ENCODE measurements around the gene MLLT10.
A peak's percentile ranks its signal among the peaks of the same experiment; 100 is the strongest.

DNA sequence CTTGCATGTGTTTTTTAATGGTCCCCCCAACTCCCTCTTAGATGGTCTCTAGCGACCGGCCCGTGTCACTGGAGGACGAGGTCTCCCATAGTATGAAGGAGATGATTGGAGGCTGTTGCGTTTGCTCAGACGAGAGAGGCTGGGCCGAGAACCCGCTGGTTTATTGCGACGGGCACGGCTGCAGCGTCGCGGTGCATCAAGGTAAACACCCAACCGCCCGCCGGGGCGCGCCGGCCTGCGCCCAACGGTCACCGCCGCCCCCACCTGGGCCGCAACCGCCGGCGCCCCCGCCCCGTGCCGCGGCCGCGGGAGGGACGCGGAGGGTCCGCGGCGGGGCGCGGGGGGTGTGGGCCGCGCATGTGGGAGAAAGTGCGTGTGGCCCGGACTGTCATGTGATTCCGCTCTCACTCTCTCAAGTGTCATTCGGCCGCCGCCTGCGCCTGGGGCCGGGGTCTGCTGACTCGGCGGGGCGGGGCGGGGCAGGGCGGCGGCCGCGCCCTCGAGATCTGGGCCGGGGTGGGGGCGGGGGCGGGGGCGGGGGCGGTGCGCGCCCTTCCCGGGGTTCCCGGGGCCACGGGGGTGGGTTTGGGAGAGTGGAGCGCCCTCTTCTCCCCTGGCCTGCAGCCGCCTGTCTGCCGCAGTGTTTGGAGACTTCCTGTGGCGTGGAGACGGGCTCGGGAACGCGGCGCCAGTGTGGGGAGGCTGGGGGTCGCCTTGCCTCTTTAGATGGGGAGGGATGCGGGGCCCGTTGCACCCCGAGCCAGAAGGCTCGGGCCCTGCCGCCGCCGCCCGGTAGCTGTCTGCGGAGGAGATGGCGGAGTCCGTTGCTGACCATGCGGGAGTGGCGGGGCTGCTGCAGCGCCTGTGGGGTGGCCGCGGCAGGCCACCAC, 817 bp downstream of the MLLT10 start:
- TF ChIP-seq FOSL1 (IDR thresholded peaks at IDR 0.05; ENCODE audit: low read depth) (no peak), POLR2AphosphoS5 (IDR thresholded peaks at IDR 0.05; ENCODE audit: low read depth, low read length) (no peak), POLR2A (IDR thresholded peaks at IDR 0.05; ENCODE audit: borderline replicate concordance, extremely low read depth, insufficient read depth, insufficient read length) (peak; percentile 23), EGR1 (IDR thresholded peaks at IDR 0.05; ENCODE audit: low read depth) (no peak), JUND (IDR thresholded peaks at IDR 0.05) (no peak), ZFX (IDR thresholded peaks at IDR 0.05) (peak; percentile 49), EZH2phosphoT487 (IDR thresholded peaks at IDR 0.05; ENCODE audit: borderline replicate concordance) (no peak), SRF (IDR thresholded peaks at IDR 0.05; ENCODE audit: low read depth) (no peak), EZH2 (IDR thresholded peaks at IDR 0.05) (no peak)
- TF ChIP-seq, protein P1, sequence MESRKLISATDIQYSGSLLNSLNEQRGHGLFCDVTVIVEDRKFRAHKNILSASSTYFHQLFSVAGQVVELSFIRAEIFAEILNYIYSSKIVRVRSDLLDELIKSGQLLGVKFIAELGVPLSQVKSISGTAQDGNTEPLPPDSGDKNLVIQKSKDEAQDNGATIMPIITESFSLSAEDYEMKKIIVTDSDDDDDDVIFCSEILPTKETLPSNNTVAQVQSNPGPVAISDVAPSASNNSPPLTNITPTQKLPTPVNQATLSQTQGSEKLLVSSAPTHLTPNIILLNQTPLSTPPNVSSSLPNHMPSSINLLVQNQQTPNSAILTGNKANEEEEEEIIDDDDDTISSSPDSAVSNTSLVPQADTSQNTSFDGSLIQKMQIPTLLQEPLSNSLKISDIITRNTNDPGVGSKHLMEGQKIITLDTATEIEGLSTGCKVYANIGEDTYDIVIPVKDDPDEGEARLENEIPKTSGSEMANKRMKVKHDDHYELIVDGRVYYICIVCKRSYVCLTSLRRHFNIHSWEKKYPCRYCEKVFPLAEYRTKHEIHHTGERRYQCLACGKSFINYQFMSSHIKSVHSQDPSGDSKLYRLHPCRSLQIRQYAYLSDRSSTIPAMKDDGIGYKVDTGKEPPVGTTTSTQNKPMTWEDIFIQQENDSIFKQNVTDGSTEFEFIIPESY (IDR thresholded peaks at IDR 0.05; ENCODE audit: extremely low read depth, insufficient replicate concordance, low read length) = no peak
- TF ChIP-seq, protein P2, sequence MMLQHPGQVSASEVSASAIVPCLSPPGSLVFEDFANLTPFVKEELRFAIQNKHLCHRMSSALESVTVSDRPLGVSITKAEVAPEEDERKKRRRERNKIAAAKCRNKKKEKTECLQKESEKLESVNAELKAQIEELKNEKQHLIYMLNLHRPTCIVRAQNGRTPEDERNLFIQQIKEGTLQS (IDR thresholded peaks at IDR 0.05) = no peak
- TF ChIP-seq, protein P3, sequence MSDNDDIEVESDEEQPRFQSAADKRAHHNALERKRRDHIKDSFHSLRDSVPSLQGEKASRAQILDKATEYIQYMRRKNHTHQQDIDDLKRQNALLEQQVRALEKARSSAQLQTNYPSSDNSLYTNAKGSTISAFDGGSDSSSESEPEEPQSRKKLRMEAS (IDR thresholded peaks at IDR 0.05) = 0 out of 2 replicates have a peak, but pooled peaks have one; percentile 34
- TF ChIP-seq, protein P4, sequence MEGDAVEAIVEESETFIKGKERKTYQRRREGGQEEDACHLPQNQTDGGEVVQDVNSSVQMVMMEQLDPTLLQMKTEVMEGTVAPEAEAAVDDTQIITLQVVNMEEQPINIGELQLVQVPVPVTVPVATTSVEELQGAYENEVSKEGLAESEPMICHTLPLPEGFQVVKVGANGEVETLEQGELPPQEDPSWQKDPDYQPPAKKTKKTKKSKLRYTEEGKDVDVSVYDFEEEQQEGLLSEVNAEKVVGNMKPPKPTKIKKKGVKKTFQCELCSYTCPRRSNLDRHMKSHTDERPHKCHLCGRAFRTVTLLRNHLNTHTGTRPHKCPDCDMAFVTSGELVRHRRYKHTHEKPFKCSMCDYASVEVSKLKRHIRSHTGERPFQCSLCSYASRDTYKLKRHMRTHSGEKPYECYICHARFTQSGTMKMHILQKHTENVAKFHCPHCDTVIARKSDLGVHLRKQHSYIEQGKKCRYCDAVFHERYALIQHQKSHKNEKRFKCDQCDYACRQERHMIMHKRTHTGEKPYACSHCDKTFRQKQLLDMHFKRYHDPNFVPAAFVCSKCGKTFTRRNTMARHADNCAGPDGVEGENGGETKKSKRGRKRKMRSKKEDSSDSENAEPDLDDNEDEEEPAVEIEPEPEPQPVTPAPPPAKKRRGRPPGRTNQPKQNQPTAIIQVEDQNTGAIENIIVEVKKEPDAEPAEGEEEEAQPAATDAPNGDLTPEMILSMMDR (IDR thresholded peaks at IDR 0.05 in 2 of 3, conservative IDR thresholded peaks at IDR 0.05 in 1 of 3; ENCODE audit: borderline replicate concordance in 1 of 3, insufficient read depth in 1 of 3, low read depth in 2 of 3, low read length in 2 of 3) = no peak
